IgD-negative memory B cell (primary cell): ENCODE measurements around the gene NKD1. TPM values are rescaled to one million over a fixed set of nuclear protein-coding genes. Genes with fewer than 3 reads are reported as not detected.

ENCODE experiments used
- H3K27ac Mint-ChIP-seq, 3 donors: one replicate each; pipeline ENCODE4 v1.8.0; 2020 to 2022; ENCODE audit warnings: mild to moderate bottlenecking in 3 of 3, mixed read lengths in 3 of 3, moderate library complexity in 1 of 3
- H3K27me3 Mint-ChIP-seq: one replicate; pipeline ENCODE4 v1.8.0; 2021; ENCODE audit warnings: mixed read lengths
- H3K36me3 Mint-ChIP-seq: one replicate; pipeline ENCODE4 v1.8.0; 2020; ENCODE audit warnings: mild to moderate bottlenecking, mixed read lengths
- H3K4me1 Mint-ChIP-seq, 3 donors: one replicate each; pipeline ENCODE4 v1.8.0; 2020 to 2022; ENCODE audit warnings: mixed read lengths in 3 of 3, mild to moderate bottlenecking in 1 of 3
- H3K4me3 Mint-ChIP-seq, 4 donors: one replicate each; pipeline ENCODE4 v1.8.0; 2020 to 2022; ENCODE audit warnings: mild to moderate bottlenecking in 4 of 4, mixed read lengths in 4 of 4, moderate library complexity in 3 of 4
- H3K9me3 Mint-ChIP-seq, 3 donors: one replicate each; pipeline ENCODE4 v1.8.0; 2020 to 2021; ENCODE audit warnings: mixed read lengths in 3 of 3, mild to moderate bottlenecking in 1 of 3
- polyA plus RNA-seq: library from polyadenylated mRNA; unstranded; fragments of 300-500 nt; fragmentation: Illumina TruSeq; gene quantifications from one replicate; pipeline ENCODE4 v1.2.3, GENCODE V29; 2021

NKD1 gene
- polyA plus RNA-seq, 1 donor from 2014 or later, result not detected

- Mint-ChIP-seq H3K27ac (no peak overlapping the region), H3K4me1 (peaks cover 0 to 6% (median 0%) of the 10 kb centered on the region in 3 donors), H3K27me3 (no peaks in the 10 kb centered on the region), H3K36me3 (peaks cover 9% of the 10 kb centered on the region), H3K9me3 (no peaks in the 10 kb centered on the region), H3K4me3 (no peak overlapping the region)
Measured at GRCh38 chr16:50617646-50618184, 69.5 kb downstream of the NKD1 start.

DNA sequence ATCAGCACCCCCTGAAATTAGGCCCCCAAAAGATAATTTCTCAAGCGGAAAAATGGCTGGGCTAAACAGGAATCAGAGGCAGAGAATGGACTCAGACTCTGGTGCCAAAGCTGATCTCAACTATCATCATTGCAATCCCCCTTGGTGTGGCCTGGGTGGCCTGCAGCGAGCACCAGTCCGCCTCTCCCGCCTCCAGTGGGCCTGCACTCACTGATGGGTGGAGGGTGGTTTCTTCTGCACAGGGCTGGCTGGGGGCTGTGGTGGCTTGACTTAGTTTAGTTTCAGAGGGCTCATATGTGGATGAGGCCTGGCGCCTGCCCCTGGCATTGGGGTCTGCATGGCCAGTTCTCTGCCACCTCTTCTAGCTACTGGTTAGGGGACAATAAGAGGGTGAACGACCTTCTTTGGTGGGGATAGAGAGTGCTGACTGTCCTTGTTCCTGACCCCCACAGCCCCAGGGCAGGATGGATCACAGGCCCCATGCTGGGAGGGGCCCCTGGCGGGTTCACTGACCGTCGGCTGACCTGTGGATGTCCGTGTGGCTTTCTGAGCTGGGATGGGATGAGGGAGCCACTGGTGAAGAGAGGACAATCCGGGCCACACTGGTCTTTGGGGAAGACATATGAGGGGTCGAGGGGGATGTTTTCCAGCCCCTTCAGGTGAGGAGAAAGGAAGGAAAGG, 70.2 kb downstream of the NKD1 start:
- Mint-ChIP-seq H3K4me1 (peaks cover 0 to 6% (median 0%) of the 10 kb centered on the region in 3 donors), H3K4me3 (no peak overlapping the region), H3K27ac (no peak overlapping the region), H3K27me3 (no peaks in the 10 kb centered on the region), H3K9me3 (no peaks in the 10 kb centered on the region), H3K36me3 (peaks cover 6% of the 10 kb centered on the region)

DNA sequence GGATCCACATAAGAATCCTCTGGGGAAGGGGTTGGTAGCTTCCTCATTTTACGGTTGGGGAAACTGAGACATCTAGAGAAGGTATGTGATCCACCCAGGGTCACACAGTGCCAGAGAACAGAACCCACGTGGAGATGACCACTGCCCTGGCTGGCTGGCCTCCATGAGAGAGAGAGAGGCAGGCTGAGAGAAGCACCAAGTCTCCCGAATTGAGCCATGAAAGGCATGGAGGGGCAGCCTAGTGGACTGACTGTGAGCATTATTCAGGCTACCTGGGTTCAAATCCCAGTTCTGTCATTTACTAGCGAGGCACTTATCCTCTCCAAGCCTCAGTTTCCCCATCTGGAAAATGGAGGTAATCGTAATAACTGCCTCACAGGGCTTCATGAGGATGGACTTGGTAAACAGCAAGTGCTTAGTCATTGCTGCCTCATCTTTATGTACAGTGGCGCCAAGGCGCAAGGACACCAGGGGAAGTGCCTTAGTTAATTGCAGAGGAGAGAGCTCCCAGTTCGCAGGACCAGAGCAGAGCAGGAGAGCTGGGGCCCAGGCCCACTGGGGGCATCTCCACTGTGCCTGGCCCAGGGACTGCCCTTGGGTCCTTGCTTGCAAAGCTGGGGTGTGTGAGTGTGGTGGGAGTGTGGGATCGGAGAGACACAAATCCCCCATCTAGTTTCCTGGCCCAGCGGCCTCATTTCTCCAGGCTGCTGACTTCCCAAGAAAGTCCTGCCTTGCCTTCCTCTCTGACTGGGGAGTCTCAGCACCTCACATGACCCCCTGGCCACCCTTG, 71.7 kb downstream of the NKD1 start:
- H3K4me3 Mint-ChIP-seq, result no peak overlapping the region
- H3K36me3 Mint-ChIP-seq, result peaks cover 2% of the 10 kb centered on the region
- peak overlapping the region in 1 of 3 donors; percentile 76 for H3K27ac Mint-ChIP-seq
- H3K27me3 Mint-ChIP-seq, result no peaks in the 10 kb centered on the region
- no peaks in the 10 kb centered on the region for H3K9me3 Mint-ChIP-seq
- peaks cover 0 to 6% (median 0%) of the 10 kb centered on the region in 3 donors for H3K4me1 Mint-ChIP-seq

DNA sequence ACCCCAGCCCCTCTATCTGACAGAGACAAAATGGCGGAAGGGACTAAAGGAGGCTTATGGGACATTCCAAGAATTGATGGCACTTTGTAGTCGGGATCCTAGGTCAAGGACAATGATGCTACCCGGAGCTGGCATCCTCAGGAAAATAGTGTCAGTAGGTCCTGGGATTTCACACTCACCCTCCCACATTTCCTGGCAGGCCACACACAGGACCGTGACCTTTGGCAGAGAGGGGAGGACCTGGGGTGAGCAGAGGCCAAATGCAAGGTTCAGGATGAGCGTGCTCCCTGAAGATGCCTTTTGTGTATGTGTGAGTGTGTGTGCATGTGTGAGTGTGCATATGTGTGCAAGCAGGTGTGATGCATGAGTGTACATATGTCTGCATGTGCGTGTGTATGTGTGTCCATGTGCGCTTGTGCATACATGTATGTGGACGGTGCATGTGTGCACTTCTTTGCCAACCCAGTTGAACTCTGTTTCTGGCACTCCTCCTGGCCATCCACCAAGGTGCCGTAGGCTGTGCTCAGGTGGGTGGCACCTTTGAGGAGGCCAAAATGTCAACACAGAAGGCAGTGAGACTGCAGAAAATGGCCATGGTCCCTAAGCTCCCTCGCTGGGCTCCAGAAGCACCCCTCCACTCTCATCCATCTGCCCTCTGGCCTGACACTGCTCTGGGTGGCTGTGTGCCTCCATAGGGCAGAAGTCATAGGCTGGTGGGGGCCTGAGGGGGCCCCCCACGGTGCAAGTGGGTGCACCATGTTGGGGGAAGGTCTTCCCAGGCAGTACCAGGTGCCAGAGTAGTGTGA, 72.7 kb downstream of the NKD1 start:
- Mint-ChIP-seq H3K27ac (peak overlapping the region in 1 of 3 donors; percentile 76), H3K27me3 (no peaks in the 10 kb centered on the region), H3K4me3 (no peak overlapping the region), H3K36me3 (no peaks in the 10 kb centered on the region), H3K4me1 (peaks cover 0 to 3% (median 0%) of the 10 kb centered on the region in 3 donors), H3K9me3 (no peaks in the 10 kb centered on the region)

- Mint-ChIP-seq H3K27ac (no peak overlapping the region), H3K36me3 (no peaks in the 10 kb centered on the region), H3K9me3 (no peaks in the 10 kb centered on the region), H3K4me3 (no peak overlapping the region), H3K27me3 (no peaks in the 10 kb centered on the region), H3K4me1 (peaks cover 0 to 3% (median 0%) of the 10 kb centered on the region in 3 donors)
Measured at GRCh38 chr16:50621452-50621792, 73.2 kb downstream of the NKD1 start.

DNA sequence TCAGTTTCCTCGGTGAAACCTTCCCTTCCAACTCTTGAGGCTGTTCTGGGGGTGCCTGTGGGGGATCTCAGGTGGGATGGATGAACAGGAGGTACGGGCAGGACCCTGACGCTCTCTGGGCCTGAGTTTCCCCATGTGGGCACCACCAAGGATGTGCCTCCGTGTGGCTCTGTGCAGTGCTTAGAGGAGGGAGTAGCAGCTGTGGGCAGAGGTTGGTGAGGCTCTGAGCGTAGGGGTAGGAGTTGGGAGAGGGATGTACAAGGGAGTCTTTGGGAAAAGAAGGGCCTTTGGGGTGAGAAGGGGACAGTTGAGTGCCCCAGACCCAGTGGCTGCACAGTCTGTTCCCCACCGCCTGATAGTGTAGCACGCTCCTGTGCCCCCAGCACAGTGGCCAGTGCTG, 73.8 kb downstream of the NKD1 start:
- no peak overlapping the region for H3K27ac Mint-ChIP-seq

DNA sequence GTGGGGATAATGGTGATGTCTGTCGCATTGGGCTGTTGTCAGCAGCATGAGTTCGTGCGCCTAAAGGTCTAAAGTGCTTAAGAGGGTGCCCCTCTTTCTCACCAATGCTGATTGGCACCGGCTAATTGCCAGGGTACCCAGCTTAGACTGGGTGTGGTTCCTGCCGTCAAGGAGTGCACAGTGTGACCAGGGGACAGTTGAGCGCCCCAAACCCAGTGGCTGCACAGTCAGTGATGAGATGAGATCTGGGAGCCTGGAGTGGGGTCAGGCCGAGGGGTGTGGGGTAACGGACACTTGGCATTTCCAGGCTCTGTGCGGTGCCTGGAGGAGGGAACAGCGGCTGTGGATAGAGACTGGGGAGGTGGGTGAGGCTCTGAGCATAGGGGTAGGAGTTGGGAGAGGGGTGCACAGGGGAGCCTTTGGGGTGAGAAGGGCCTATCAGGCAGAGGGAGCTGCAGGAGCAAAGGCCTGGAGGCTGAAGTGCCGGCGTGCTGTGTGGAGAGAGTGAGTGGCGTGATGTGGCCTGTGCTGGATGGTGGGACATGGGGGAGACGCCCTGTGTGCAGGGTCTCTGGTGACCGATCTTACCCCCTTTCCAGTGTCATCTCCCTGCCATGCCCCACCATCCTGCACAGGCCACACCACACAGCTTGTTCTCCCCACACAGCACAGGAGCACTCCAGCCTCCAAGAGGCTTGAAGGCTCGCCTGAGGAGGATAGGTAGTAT, 74.6 kb downstream of the NKD1 start:
- Mint-ChIP-seq H3K9me3 (no peaks in the 10 kb centered on the region), H3K4me1 (peaks cover 8 to 14% (median 9%) of the 10 kb centered on the region in 3 donors), H3K27me3 (no peaks in the 10 kb centered on the region), H3K27ac (no peak overlapping the region), H3K36me3 (no peaks in the 10 kb centered on the region), H3K4me3 (no peak overlapping the region)

More for the DNA sequence above, 73.8 kb downstream of the NKD1 start:
- H3K27me3 Mint-ChIP-seq, result no peaks in the 10 kb centered on the region
- no peaks in the 10 kb centered on the region for H3K36me3 Mint-ChIP-seq
- H3K9me3 Mint-ChIP-seq, result no peaks in the 10 kb centered on the region
- H3K4me3 Mint-ChIP-seq, result no peak overlapping the region
- peaks cover under 1 to 7% (median 2%) of the 10 kb centered on the region in 3 donors for H3K4me1 Mint-ChIP-seq

DNA sequence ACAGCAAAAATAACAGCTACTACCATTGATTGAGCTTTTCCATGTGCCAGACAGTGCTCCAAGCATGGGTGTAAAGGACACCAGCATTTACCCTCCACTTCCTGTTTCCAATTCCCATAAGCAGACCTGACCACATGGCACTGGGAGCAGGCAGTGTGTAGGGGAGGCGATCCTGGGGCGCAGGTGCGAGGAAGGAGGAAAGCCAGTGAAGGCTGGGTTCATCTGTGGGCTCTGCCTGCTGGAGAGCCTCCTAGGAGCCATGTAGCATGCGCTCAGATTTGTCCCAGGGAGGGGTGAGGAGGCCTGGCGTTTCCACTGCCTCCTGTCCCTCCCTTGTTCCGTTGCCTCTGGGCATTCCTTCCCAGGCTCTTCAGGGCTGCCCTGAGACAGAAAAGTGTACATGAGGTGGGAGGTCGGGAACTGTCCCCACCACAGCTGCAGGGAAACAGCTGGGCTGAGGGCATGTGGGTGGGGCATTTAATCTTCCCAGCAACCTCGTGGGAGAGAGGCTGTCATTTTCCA, 76.3 kb downstream of the NKD1 start:
- peak overlapping the region in 1 of 4 donors; percentile 52 for H3K4me3 Mint-ChIP-seq
- H3K27ac Mint-ChIP-seq, result peak overlapping the region in 1 of 3 donors; percentile 28
- peaks cover 8 to 17% (median 9%) of the 10 kb centered on the region in 3 donors for H3K4me1 Mint-ChIP-seq

GRCh38 chr16:50625374-50625773, 77.2 kb downstream of the NKD1 start:
- peaks cover 8 to 16% (median 9%) of the 10 kb centered on the region in 3 donors for H3K4me1 Mint-ChIP-seq
- H3K27me3 Mint-ChIP-seq, result no peaks in the 10 kb centered on the region
- no peaks in the 10 kb centered on the region for H3K9me3 Mint-ChIP-seq
- H3K4me3 Mint-ChIP-seq, result no peak overlapping the region
- H3K36me3 Mint-ChIP-seq, result no peaks in the 10 kb centered on the region
- no peak overlapping the region for H3K27ac Mint-ChIP-seq

More for the DNA sequence above, 76.3 kb downstream of the NKD1 start:
- Mint-ChIP-seq H3K9me3 (no peaks in the 10 kb centered on the region), H3K36me3 (no peaks in the 10 kb centered on the region), H3K27me3 (no peaks in the 10 kb centered on the region)

DNA sequence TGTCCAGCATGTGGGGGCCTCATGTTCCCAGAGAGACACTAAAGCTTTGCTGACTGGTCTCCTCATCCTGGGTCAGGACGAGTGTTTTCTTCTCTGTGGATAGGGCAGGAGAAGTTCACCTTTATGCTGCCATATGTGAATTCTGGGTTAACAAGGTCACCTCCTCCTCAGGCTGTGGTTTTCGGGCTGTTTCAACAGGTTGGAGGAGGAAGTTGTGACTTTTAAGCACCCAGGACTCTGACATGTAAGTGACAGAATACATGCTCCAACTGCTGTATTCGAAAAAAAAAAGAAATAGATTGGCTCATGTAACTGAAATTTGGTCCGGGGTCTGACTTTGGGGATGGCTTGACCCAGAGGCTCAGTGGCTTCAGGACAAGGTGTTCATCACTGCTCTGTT, 78.7 kb downstream of the NKD1 start:
- H3K4me1 Mint-ChIP-seq, result peaks cover 8 to 16% (median 9%) of the 10 kb centered on the region in 3 donors
- H3K4me3 Mint-ChIP-seq, result no peak overlapping the region
- no peaks in the 10 kb centered on the region for H3K9me3 Mint-ChIP-seq
- H3K36me3 Mint-ChIP-seq, result no peaks in the 10 kb centered on the region
- no peak overlapping the region for H3K27ac Mint-ChIP-seq
- no peaks in the 10 kb centered on the region for H3K27me3 Mint-ChIP-seq

DNA sequence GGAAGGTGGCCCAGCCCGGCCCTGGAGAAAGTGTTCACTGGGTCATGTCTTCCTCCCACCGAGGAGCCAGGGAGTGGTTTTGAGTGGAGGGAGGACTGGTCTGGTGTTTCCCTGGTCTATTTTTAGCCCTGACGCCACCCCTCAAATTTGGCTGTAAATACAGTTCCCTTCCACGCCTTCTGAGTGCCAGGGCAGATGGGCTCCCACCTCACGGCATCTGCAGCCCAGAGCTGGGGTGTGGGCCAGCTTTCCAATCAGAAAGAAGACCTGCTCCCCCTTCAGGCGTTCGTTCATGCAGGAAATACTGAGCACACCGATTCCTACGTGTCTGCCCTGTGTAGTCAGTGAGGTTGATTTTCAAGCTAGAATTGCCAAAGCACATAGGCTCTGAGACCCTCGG, 79.2 kb downstream of the NKD1 start:
- no peaks in the 10 kb centered on the region for H3K9me3 Mint-ChIP-seq
- H3K4me3 Mint-ChIP-seq, result peak overlapping the region in 2 of 4 donors; percentile 59 to 88
- H3K27me3 Mint-ChIP-seq, result peaks cover 2% of the 10 kb centered on the region
- H3K36me3 Mint-ChIP-seq, result no peaks in the 10 kb centered on the region
- peaks cover 8 to 16% (median 9%) of the 10 kb centered on the region in 3 donors for H3K4me1 Mint-ChIP-seq
- no peak overlapping the region for H3K27ac Mint-ChIP-seq

DNA sequence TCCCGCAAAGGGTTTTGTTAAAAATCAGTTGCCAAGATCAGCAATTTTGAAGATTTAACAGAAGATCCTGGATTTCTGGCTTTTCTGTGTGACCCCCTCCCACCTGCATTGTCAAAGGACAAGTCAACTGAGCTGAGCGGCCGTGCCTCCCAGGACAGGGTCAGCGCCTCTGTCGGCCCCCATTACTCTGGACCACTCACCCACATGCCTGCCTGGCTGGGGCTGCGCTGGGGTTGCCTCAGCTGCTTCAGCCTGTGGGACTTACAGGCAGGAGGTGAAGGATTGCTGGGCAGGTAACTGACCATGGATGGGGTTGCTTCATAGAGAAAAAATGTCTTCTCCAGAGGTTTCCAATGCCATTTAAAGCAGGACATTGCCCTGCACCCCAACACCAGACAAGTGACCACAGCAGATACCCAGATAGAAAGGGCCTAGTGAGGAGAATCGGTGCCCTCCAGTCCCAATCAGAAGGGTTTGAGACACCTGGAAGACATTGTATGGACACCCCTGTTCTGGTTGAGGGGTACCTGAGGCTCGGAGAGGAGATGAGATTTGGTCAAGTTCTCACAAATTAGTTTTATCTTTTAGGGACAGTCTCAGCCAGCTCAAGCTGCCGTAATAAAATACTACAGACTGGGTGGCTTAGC, 80.1 kb downstream of the NKD1 start:
- no peaks in the 10 kb centered on the region for H3K36me3 Mint-ChIP-seq
- H3K27ac Mint-ChIP-seq, result no peak overlapping the region
- H3K4me3 Mint-ChIP-seq, result no peak overlapping the region
- H3K4me1 Mint-ChIP-seq, result peaks cover 8 to 14% (median 9%) of the 10 kb centered on the region in 3 donors
- H3K9me3 Mint-ChIP-seq, result no peaks in the 10 kb centered on the region
- H3K27me3 Mint-ChIP-seq, result peaks cover 2% of the 10 kb centered on the region

DNA sequence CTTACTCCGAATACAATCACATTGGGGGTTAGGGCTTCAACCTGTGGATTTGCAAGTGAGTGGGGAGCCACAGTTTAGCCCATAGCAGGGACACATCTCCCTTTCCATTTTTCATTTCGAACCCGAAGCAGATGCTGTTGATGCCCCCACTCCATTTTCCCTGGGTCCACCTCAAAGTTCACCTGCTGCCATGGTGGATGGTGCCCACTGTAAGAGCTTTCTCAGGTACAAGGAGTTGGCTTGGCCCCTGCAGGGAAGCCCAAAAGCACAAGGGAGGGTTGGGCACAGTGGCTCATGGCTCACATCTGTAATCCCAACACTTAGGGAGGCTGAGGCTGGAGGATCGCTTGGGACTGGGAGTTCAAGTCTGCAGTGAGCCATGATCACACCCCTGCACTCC, 81.1 kb downstream of the NKD1 start:
- Mint-ChIP-seq H3K4me1 (peaks cover 8 to 14% (median 9%) of the 10 kb centered on the region in 3 donors), H3K36me3 (no peaks in the 10 kb centered on the region), H3K27ac (no peak overlapping the region), H3K27me3 (peaks cover 2% of the 10 kb centered on the region), H3K9me3 (no peaks in the 10 kb centered on the region), H3K4me3 (peak overlapping the region in 1 of 4 donors; percentile 17)
